Naive B cell (primary cell): ENCODE data around the gene SLC45A3. TPM values are rescaled to one million over a fixed set of nuclear protein-coding genes. Genes with fewer than 3 reads are reported as not detected.
A peak's percentile ranks its signal among the peaks of the same experiment; 100 is the strongest.

Experiments used
- ATAC-seq, 2 donors: fragments of 150-1000 bp; cut with Tn5 transposase; 2 replicates each; pipeline ENCODE4 v1.10.0; 2021; ENCODE audit warnings: low read depth in 2 of 2, mild to moderate bottlenecking in 2 of 2, moderate library complexity in 2 of 2
- DNase-seq: peaks from one replicate; pipeline ENCODE4 v3.0.0; 2022
- H3K27ac Mint-ChIP-seq, 6 donors: one replicate each; pipeline ENCODE4 v1.8.0; 2020 to 2022; ENCODE audit warnings: mild to moderate bottlenecking in 6 of 6, mixed read lengths in 6 of 6, moderate library complexity in 5 of 6, inconsistent platforms in 2 of 6
- H3K27me3 Mint-ChIP-seq, 3 donors: one replicate each; pipeline ENCODE4 v1.8.0; 2021 to 2022; ENCODE audit warnings: mixed read lengths in 3 of 3, mild to moderate bottlenecking in 1 of 3
- H3K36me3 Mint-ChIP-seq, 2 donors: one replicate each; pipeline ENCODE4 v1.8.0; 2020 to 2022; ENCODE audit warnings: mixed read lengths in 2 of 2, inconsistent platforms in 1 of 2, mild to moderate bottlenecking in 1 of 2
- H3K4me1 Mint-ChIP-seq, 3 donors: one replicate each; pipeline ENCODE4 v1.8.0; 2020 to 2022; ENCODE audit warnings: mixed read lengths in 3 of 3, inconsistent platforms in 1 of 3, mild to moderate bottlenecking in 1 of 3, moderate library complexity in 1 of 3
- H3K4me3 Mint-ChIP-seq, 8 donors: one replicate each; pipeline ENCODE4 v1.8.0; 2020 to 2022; ENCODE audit warnings: mild to moderate bottlenecking in 8 of 8, mixed read lengths in 8 of 8, moderate library complexity in 8 of 8, inconsistent platforms in 2 of 8
- H3K9me3 Mint-ChIP-seq, 7 donors: one replicate each; pipeline ENCODE4 v1.8.0; 2020 to 2022; ENCODE audit warnings: mixed read lengths in 7 of 7, mild to moderate bottlenecking in 5 of 7, inconsistent platforms in 2 of 7, moderate library complexity in 1 of 7
- polyA plus RNA-seq, 6 donors: library from polyadenylated mRNA; unstranded; fragments of 300-500 nt; fragmentation: Illumina TruSeq; gene quantifications; one replicate each; pipeline ENCODE4 v1.2.3, GENCODE V29; 2021; ENCODE audit warnings: low read depth in 6 of 6

Gene SLC45A3
- polyA plus RNA-seq, 6 donors from 2014 or later, result 0.96 to 5.4 (median 4.0) TPM

DNA sequence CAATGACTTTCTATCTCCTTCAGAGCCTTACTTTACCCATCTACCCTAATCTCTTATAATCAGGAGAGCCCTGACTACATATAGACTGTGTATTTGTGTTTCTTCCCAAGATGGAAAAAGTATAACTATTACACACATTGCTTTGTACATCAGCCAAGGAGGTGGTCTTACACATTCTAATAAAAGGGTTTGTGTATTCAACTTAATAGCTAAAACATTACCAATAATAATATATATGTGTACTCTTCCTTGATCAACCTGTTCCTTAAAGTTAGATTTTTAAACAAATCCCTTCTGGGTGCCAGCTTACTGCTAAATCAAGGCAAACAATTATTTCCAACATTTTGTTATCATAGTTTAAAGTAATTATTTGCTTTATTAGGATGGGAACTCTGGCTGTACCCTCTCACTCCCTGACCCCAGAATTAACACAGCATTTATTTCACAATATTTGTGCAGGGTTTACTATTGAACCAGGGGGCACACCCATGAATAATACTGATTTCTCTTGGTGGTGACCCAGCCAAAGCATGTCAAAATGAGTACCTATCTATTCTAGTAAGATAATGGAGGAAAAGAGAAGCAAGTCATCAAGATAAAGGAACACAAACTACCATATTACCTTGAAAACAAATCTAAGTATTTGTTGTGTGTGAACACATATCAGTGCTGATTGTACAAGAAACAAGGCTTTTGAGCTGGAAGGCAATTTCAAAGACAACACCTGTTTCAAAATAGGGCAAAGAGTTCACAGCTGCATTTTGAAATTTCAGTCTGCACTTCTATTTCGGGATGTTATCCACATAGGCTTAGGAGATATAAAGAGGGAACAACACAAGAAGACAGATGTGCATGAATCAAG, 30.1 kb upstream of the SLC45A3 start:
- Mint-ChIP-seq H3K27ac (no peak overlapping the region), H3K9me3 (no peaks in the 10 kb centered on the region), H3K4me3 (no peak overlapping the region), H3K27me3 (no peaks in the 10 kb centered on the region), H3K4me1 (peaks cover 19 to 39% (median 20%) of the 10 kb centered on the region in 3 donors), H3K36me3 (peaks cover 0 to 4% of the 10 kb centered on the region in 2 donors)
- ATAC-seq (no peak), DNase-seq (no peak)

GRCh38 chr1:205709640-205710039, 29.3 kb upstream of the SLC45A3 start:
- no peak overlapping the region for H3K27ac Mint-ChIP-seq
- no peaks in the 10 kb centered on the region for H3K9me3 Mint-ChIP-seq
- H3K4me1 Mint-ChIP-seq, result peaks cover 22 to 47% (median 25%) of the 10 kb centered on the region in 3 donors
- ATAC-seq, result no peak
- no peak for DNase-seq
- H3K27me3 Mint-ChIP-seq, result no peaks in the 10 kb centered on the region
- H3K36me3 Mint-ChIP-seq, result peaks cover 0 to 4% of the 10 kb centered on the region in 2 donors
- H3K4me3 Mint-ChIP-seq, result no peak overlapping the region

- no peak for DNase-seq
- Mint-ChIP-seq H3K36me3 (peaks cover 0 to 4% of the 10 kb centered on the region in 2 donors), H3K4me1 (peaks cover 25 to 51% (median 28%) of the 10 kb centered on the region in 3 donors), H3K27ac (peak overlapping the region in 3 of 6 donors; percentile 5 to 86 (median 79)), H3K4me3 (no peak overlapping the region), H3K27me3 (no peaks in the 10 kb centered on the region), H3K9me3 (no peaks in the 10 kb centered on the region)
- no peak for ATAC-seq
Measured at GRCh38 chr1:205709059-205709398, 28.7 kb upstream of the SLC45A3 start.

DNA sequence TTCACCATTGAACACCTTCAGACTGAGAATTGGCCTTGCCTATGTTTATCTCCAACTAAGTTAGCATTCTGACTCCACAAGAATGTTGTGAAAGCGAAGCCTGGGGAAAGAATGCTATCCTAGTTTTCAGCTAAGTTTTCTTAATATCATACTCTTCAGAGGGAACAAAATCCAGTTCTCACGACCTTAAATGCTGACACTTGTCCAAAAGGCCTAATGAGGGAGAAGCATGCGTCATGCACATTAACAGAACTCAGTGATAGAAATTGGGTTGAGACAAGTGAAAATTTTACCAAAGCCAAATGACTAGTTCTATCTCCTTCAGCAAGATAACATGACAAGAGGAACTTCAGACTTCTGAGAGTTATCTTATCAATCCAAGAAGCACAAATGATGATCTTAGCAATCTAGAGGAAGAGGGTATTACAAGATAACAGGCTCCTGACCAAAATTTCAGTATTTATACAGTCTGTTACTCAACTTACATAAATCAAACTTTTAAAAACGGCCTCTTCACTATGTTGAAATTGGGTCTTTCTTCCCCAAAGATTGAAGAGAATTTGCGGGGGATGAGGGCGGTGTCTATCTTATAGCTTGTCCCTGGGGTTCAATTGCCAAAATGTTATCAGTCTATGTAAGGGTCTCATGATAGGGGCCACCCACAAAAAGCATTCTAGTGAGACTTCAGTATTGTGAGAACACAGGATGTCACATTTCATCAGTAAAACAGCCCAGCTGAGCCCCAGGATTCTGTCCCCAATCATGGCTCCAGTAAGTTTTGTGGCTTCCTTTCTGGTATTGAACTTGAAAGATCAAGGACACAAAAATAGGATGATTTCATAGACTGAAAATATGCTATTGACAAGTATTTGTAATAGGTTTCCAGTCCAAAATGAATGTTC, 26.5 kb upstream of the SLC45A3 start:
- ATAC-seq, result no peak
- H3K36me3 Mint-ChIP-seq, result peaks cover 0 to 4% of the 10 kb centered on the region in 2 donors
- H3K27ac Mint-ChIP-seq, result peak overlapping the region in 3 of 6 donors; percentile 24 to 42 (median 42)
- H3K9me3 Mint-ChIP-seq, result no peaks in the 10 kb centered on the region
- H3K4me3 Mint-ChIP-seq, result peak overlapping the region in 2 of 8 donors; percentile 17 to 32
- H3K27me3 Mint-ChIP-seq, result no peaks in the 10 kb centered on the region
- peaks cover 34 to 64% (median 42%) of the 10 kb centered on the region in 3 donors for H3K4me1 Mint-ChIP-seq
- no peak for DNase-seq

GRCh38 chr1:205704903-205705302, 24.6 kb upstream of the SLC45A3 start:
- Mint-ChIP-seq H3K4me1 (peaks cover 28 to 64% (median 38%) of the 10 kb centered on the region in 3 donors), H3K9me3 (no peaks in the 10 kb centered on the region), H3K27ac (peak overlapping the region; percentile 0 to 93 (median 54)), H3K4me3 (peak overlapping the region in 7 of 8 donors; percentile 28 to 73 (median 68)), H3K36me3 (peaks cover 0 to 4% of the 10 kb centered on the region in 2 donors), H3K27me3 (no peaks in the 10 kb centered on the region)
- ATAC-seq (no peak), DNase-seq (no peak)

GRCh38 chr1:205703072-205703471, 22.8 kb upstream of the SLC45A3 start:
- no peaks in the 10 kb centered on the region for H3K36me3 Mint-ChIP-seq
- DNase-seq, result no peak
- no peaks in the 10 kb centered on the region for H3K9me3 Mint-ChIP-seq
- peaks cover 0 to 4% (median 0%) of the 10 kb centered on the region in 3 donors for H3K27me3 Mint-ChIP-seq
- peak overlapping the region in 3 of 6 donors; percentile 41 to 71 (median 50) for H3K27ac Mint-ChIP-seq
- peak overlapping the region in 2 of 8 donors; percentile 13 to 48 for H3K4me3 Mint-ChIP-seq
- no peak for ATAC-seq
- H3K4me1 Mint-ChIP-seq, result peaks cover 32 to 68% (median 38%) of the 10 kb centered on the region in 3 donors

GRCh38 chr1:205701891-205702290, 21.6 kb upstream of the SLC45A3 start:
- DNase-seq (no peak), ATAC-seq (no peak)
- Mint-ChIP-seq H3K4me1 (peaks cover 31 to 58% (median 42%) of the 10 kb centered on the region in 3 donors), H3K27ac (no peak overlapping the region), H3K36me3 (peaks cover 0 to 3% of the 10 kb centered on the region in 2 donors), H3K9me3 (no peaks in the 10 kb centered on the region), H3K27me3 (peaks cover 4 to 6% (median 6%) of the 10 kb centered on the region in 3 donors), H3K4me3 (peak overlapping the region in 1 of 8 donors; percentile 15)

- H3K36me3 Mint-ChIP-seq, result peaks cover 0 to 5% of the 10 kb centered on the region in 2 donors
- H3K4me1 Mint-ChIP-seq, result peaks cover 26 to 53% (median 41%) of the 10 kb centered on the region in 3 donors
- ATAC-seq (no peak), DNase-seq (no peak)
- H3K4me3 Mint-ChIP-seq, result no peak overlapping the region
- H3K27ac Mint-ChIP-seq, result peak overlapping the region in 1 of 6 donors; percentile 3
- peaks cover 4 to 11% (median 9%) of the 10 kb centered on the region in 3 donors for H3K27me3 Mint-ChIP-seq
- H3K9me3 Mint-ChIP-seq, result no peaks in the 10 kb centered on the region
Measured at GRCh38 chr1:205701420-205701819, 21.1 kb upstream of the SLC45A3 start.

GRCh38 chr1:205700865-205701401, 20.6 kb upstream of the SLC45A3 start:
- Mint-ChIP-seq H3K27ac (peak overlapping the region in 1 of 6 donors; percentile 87), H3K4me1 (peaks cover 25 to 48% (median 40%) of the 10 kb centered on the region in 3 donors), H3K9me3 (no peaks in the 10 kb centered on the region), H3K27me3 (peaks cover 4 to 16% (median 9%) of the 10 kb centered on the region in 3 donors), H3K4me3 (no peak overlapping the region), H3K36me3 (peaks cover 0 to 5% of the 10 kb centered on the region in 2 donors)
- DNase-seq (no peak), ATAC-seq (no peak)

GRCh38 chr1:205699416-205699815, 19.1 kb upstream of the SLC45A3 start:
- Mint-ChIP-seq H3K36me3 (peaks cover 0 to 5% of the 10 kb centered on the region in 2 donors), H3K27ac (peak overlapping the region in 1 of 6 donors; percentile 93), H3K4me3 (no peak overlapping the region), H3K9me3 (no peaks in the 10 kb centered on the region), H3K4me1 (peaks cover 14 to 35% (median 32%) of the 10 kb centered on the region in 3 donors), H3K27me3 (peaks cover 4 to 16% (median 9%) of the 10 kb centered on the region in 3 donors)
- ATAC-seq, result no peak
- DNase-seq, result no peak

- no peak for ATAC-seq
- peak overlapping the region in 1 of 6 donors; percentile 82 for H3K27ac Mint-ChIP-seq
- H3K27me3 Mint-ChIP-seq, result peaks cover 4 to 16% (median 9%) of the 10 kb centered on the region in 3 donors
- H3K4me1 Mint-ChIP-seq, result peaks cover 12 to 32% (median 27%) of the 10 kb centered on the region in 3 donors
- peaks cover 0 to 5% of the 10 kb centered on the region in 2 donors for H3K36me3 Mint-ChIP-seq
- H3K4me3 Mint-ChIP-seq, result no peak overlapping the region
- DNase-seq, result no peak
- H3K9me3 Mint-ChIP-seq, result no peaks in the 10 kb centered on the region
Measured at GRCh38 chr1:205698921-205699320, 18.6 kb upstream of the SLC45A3 start.

- H3K27me3 Mint-ChIP-seq, result peaks cover 0 to 27% (median 9%) of the 10 kb centered on the region in 3 donors
- ATAC-seq (peak; percentile 20 to 55), DNase-seq (no peak)
- peaks cover 21 to 29% (median 24%) of the 10 kb centered on the region in 3 donors for H3K4me1 Mint-ChIP-seq
- peak overlapping the region in 2 of 6 donors; percentile 65 to 78 for H3K27ac Mint-ChIP-seq
- no peaks in the 10 kb centered on the region for H3K9me3 Mint-ChIP-seq
- peak overlapping the region in 2 of 8 donors; percentile 9 to 73 for H3K4me3 Mint-ChIP-seq
- peaks cover 0 to 5% of the 10 kb centered on the region in 2 donors for H3K36me3 Mint-ChIP-seq
Measured at GRCh38 chr1:205693421-205693991, 13.2 kb upstream of the SLC45A3 start.
